Pericardium fibroblast (primary cell): ENCODE results near the gene CYP27A1. TPM values are rescaled to one million over a fixed set of nuclear protein-coding genes. Genes with fewer than 3 reads are reported as not detected.

Source experiments
- total RNA-seq: library from RNA; depleted of rRNA; stranded (reverse); fragments of >200 nt; gene quantifications from 2 replicates; pipeline ENCODE4 v1.2.3, GENCODE V29; 2015

CYP27A1 gene
- 3.7 and 5.6 TPM in 2 replicates for total RNA-seq

DNA sequence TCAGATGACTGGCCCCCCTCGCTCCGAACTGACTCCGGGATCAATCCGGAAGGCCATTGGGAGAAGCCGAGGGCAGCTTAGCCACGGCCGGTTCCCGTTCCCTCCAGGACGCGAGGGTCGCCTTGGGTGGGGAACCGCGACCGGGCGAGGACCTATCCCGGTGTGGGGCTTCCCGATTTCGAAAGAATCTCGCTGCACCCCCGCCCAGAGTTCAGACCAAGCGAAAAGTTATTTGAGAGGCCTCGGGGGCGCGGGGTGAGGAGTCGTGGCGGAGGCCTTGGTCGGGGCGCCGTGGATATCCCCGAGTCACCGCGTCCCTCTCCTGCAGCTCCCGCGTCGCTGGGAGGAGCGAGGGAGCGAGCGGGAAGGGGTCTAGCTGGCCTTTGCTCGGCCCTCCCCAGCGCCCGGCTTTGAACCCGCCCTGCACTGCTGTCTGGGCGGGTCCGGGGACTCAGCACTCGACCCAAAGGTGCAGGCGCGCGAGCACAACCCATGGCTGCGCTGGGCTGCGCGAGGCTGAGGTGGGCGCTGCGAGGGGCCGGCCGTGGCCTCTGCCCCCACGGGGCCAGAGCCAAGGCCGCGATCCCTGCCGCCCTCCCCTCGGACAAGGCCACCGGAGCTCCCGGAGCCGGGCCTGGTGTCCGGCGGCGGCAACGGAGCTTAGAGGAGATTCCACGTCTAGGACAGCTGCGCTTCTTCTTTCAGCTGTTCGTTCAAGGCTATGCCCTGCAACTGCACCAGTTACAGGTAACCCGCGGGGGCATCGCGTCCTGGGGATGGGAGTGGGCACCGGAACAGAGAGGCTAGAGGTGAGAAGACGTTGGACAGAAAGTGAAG is at the start of gene CYP27A1:
Gene CYP27A1 (plus strand): TSS at position 457 of the 837 bp plus-strand sequence. CDS start 36 bp downstream, at position 493.

DNA sequence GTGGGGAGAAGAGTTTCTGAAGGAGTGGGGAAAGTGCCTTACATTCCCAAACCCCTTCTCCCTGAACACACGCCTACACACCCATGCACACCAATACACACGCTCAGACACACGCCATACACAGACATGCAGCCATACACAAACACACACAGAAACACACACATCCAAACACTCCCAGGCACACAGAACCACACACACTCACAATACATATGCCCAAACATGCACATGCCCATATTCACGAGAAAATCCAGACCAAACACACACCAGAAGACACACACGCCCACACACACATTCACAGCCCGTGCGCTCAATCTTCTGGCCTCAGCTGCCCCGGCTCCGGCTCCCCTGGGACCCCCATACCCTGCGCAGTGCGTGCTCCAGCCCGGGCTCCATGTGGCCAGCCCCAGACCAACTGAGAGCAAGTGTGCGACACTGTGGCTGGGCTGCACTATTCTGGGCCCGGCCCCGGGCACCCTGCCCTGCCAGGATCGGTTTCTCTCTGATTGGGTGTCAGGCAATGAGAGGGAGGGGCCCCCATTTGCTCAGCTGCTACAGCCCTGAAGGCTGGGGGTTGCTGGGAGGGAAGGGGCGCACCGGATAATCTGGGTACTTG is 49.5 kb downstream of the CYP27A1 start, which contains the start of gene PRKAG3:
Gene PRKAG3 (minus strand): TSS at position 426 of the 613 bp plus-strand sequence.

DNA sequence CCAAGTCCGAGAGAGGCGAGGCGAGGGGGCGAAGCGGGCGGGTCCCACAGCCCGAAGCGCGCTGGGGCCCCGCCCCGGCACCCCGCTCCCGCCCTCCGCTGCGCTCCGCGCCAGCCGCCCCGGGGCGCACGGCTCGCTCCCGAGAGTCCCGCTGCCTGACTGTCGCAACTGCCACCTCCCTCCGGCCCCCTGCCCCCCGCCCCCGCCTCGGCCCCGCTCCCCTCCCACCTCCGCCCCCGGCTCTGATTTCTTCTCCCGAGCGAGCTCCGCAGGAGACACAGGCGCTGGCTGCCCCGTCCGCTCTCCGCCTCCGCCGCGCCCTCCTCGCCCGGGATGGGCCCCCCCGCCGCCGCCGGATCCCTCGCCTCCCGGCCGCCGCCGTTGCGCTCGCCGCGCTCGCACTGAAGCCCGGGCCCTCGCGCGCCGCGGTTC is 77.6 kb downstream of the CYP27A1 start, which contains the start of gene WNT6:
Gene WNT6 (plus strand): TSS at position 250 of the 432 bp plus-strand sequence. CDS start 233 bp downstream, outside the sequence.

Other genes starting within 250 kb of the CYP27A1 start
- gene USP37, start 213.8 kb upstream of the CYP27A1 start, total RNA-seq = 2.9 and 3.6 TPM in 2 replicates
- gene CNOT9, start 213.3 kb upstream of the CYP27A1 start, total RNA-seq = 39.3 and 40.7 TPM in 2 replicates
- gene PLCD4, start 174.2 kb upstream of the CYP27A1 start, total RNA-seq = 0.94 and 2.7 TPM in 2 replicates
- gene ZNF142, start 122.5 kb upstream of the CYP27A1 start, total RNA-seq = 7.0 and 9.4 TPM in 2 replicates
- gene BCS1L, start 122.5 kb upstream of the CYP27A1 start, total RNA-seq = 15.8 and 27.7 TPM in 2 replicates
- gene RNF25, start 110.1 kb upstream of the CYP27A1 start, total RNA-seq = 18.0 and 19.5 TPM in 2 replicates
- 10.2 and 36.8 TPM in 2 replicates for gene STK36, start 110.1 kb upstream of the CYP27A1 start, total RNA-seq
- gene TTLL4, start 71.3 kb upstream of the CYP27A1 start, total RNA-seq = 7.7 and 8.1 TPM in 2 replicates
- not detected in 2 replicates for gene PRKAG3, start 49.7 kb downstream of the CYP27A1 start, total RNA-seq
- gene WNT6, start 77.7 kb downstream of the CYP27A1 start, total RNA-seq = not detected in 2 replicates
- not detected in 2 replicates for gene WNT10A, start 98.7 kb downstream of the CYP27A1 start, total RNA-seq
- gene CDK5R2, start 177.5 kb downstream of the CYP27A1 start, total RNA-seq = not detected in 2 replicates
- gene FEV, start 203.0 kb downstream of the CYP27A1 start, total RNA-seq = not detected in 2 replicates
- gene CRYBA2, start 211.3 kb downstream of the CYP27A1 start, total RNA-seq = not detected in 2 replicates